Measurements from ENCODE around the gene STAP2.

Gene STAP2

GRCh38 chr19:4284176-4284958, 54.3 kb downstream of the STAP2 start:
- no peak for TF ChIP-seq ZNF8 (CRISPR knock-in tag; IDR thresholded peaks at IDR 0.05)
- no peak for TF ChIP-seq OSR1 (CRISPR knock-in tag; IDR thresholded peaks at IDR 0.05)
- TF ChIP-seq ARNTL (CRISPR knock-in tag; IDR thresholded peaks at IDR 0.05; ENCODE audit: borderline replicate concordance, low read depth), result no peak
- TF ChIP-seq ZFP30 (CRISPR knock-in tag; IDR thresholded peaks at IDR 0.05), result no peak
- no peak for TF ChIP-seq ZNF70 (CRISPR knock-in tag; IDR thresholded peaks at IDR 0.05)
- TF ChIP-seq RARB (CRISPR knock-in tag; IDR thresholded peaks at IDR 0.05), result no peak
- no peak for TF ChIP-seq ZNF565 (CRISPR knock-in tag; conservative IDR thresholded peaks at IDR 0.05; ENCODE audit: low read depth)
- no peak for TF ChIP-seq ZFP3 (CRISPR knock-in tag; IDR thresholded peaks at IDR 0.05)
- peak; percentile 73; the same call in 2 of the 3 replicates for ATAC-seq

GRCh38 chr19:4279530-4280422, 58.9 kb downstream of the STAP2 start:
- ATAC-seq, result no peak
- TF ChIP-seq CSDC2 (CRISPR knock-in tag; IDR thresholded peaks at IDR 0.05) (no peak), ARNTL (CRISPR knock-in tag; IDR thresholded peaks at IDR 0.05; ENCODE audit: borderline replicate concordance, low read depth) (no peak), ZC3H10 (CRISPR knock-in tag; IDR thresholded peaks at IDR 0.05) (no peak)

- TF ChIP-seq PATZ1 (CRISPR knock-in tag; IDR thresholded peaks at IDR 0.05; ENCODE audit: borderline replicate concordance) (no peak), ZNF70 (CRISPR knock-in tag; IDR thresholded peaks at IDR 0.05) (no peak), RARB (CRISPR knock-in tag; IDR thresholded peaks at IDR 0.05) (no peak), BACH2 (CRISPR knock-in tag; IDR thresholded peaks at IDR 0.05; ENCODE audit: borderline replicate concordance) (no peak), OSR1 (CRISPR knock-in tag; IDR thresholded peaks at IDR 0.05) (no peak)
- no peak; the same call in 1 of the 3 replicates for ATAC-seq
These were observed 59.4 kb downstream of the STAP2 start for GRCh38 chr19:4279267-4279529.

- ATAC-seq, result peak; percentile 61
- peak; percentile 45; the same call in 1 of the 2 replicates for TF ChIP-seq TCF4 (CRISPR knock-in tag; IDR thresholded peaks at IDR 0.05; ENCODE audit: borderline replicate concordance)
- no peak; the same call in 1 of the 2 replicates for TF ChIP-seq TSHZ2 (CRISPR knock-in tag; IDR thresholded peaks at IDR 0.05)
- no peak for TF ChIP-seq ZNF565 (CRISPR knock-in tag; conservative IDR thresholded peaks at IDR 0.05; ENCODE audit: low read depth)
These were observed 60.0 kb downstream of the STAP2 start, which contains the start of gene SHD for GRCh38 chr19:4278419-4279266. SHD (plus strand) TSS chr19:4279266; CDS start chr19:4280064, 798 bp downstream.

- peak; percentile 30; the same call in 1 of the 3 replicates for ATAC-seq
- TF ChIP-seq GLIS3 (CRISPR knock-in tag; IDR thresholded peaks at IDR 0.05), result no peak
- TF ChIP-seq ZNF8 (CRISPR knock-in tag; IDR thresholded peaks at IDR 0.05), result no peak
- TF ChIP-seq TSHZ2 (CRISPR knock-in tag; IDR thresholded peaks at IDR 0.05), result no peak
- TF ChIP-seq OSR1 (CRISPR knock-in tag; IDR thresholded peaks at IDR 0.05), result no peak
- TF ChIP-seq TOX (CRISPR knock-in tag; IDR thresholded peaks at IDR 0.05; ENCODE audit: borderline replicate concordance), result no peak
- no peak for TF ChIP-seq CSDC2 (CRISPR knock-in tag; IDR thresholded peaks at IDR 0.05)
- no peak for TF ChIP-seq ZNF565 (CRISPR knock-in tag; conservative IDR thresholded peaks at IDR 0.05; ENCODE audit: low read depth)
- no peak; the same call in 1 of the 2 replicates for TF ChIP-seq ZNF70 (CRISPR knock-in tag; IDR thresholded peaks at IDR 0.05)
- TF ChIP-seq SNAI2 (CRISPR knock-in tag; IDR thresholded peaks at IDR 0.05), result no peak
- TF ChIP-seq ISL1 (CRISPR knock-in tag; IDR thresholded peaks at IDR 0.05), result no peak
- TF ChIP-seq ZC3H10 (CRISPR knock-in tag; IDR thresholded peaks at IDR 0.05), result no peak
- no peak for TF ChIP-seq RARB (CRISPR knock-in tag; IDR thresholded peaks at IDR 0.05)
- TF ChIP-seq ZFP3 (CRISPR knock-in tag; IDR thresholded peaks at IDR 0.05), result no peak
- no peak for TF ChIP-seq ZFP30 (CRISPR knock-in tag; IDR thresholded peaks at IDR 0.05)
- TF ChIP-seq POU6F1 (CRISPR knock-in tag; IDR thresholded peaks at IDR 0.05; ENCODE audit: borderline replicate concordance, low read depth), result no peak
These were observed 60.6 kb downstream of the STAP2 start for GRCh38 chr19:4278010-4278409.

All from SK-N-SH treated with all-trans-retinoic acid at 6 μM for 48 hours (cell line).